Psoas muscle (tissue), 8 donors: ENCODE measurements around the gene FUT1. TPM values are rescaled to one million over a fixed set of nuclear protein-coding genes. Genes with fewer than 3 reads are reported as not detected.
"Not testable (repeated sequence)": the region's sequence is repeated elsewhere in the genome, so short reads cannot be mapped to it uniquely, and the experiment has no call there.

Experiments used
- ATAC-seq, 4 donors: fragments of 200-7000 bp; cut with Tn5 transposase; one replicate each; pipeline ENCODE4 v1.9.1; 2020; ENCODE audit warnings: moderate library complexity in 3 of 4, mild to moderate bottlenecking in 2 of 4
- DNase-seq, 2 donors: peaks; one replicate each; pipeline ENCODE4 v3.0.0-alpha.2; 2020
- H3K27ac ChIP-seq: fragments of 200-600 bp; one replicate; pipeline ENCODE4 v1.8.0; 2022
- H3K27me3 ChIP-seq, 3 donors: fragments of 200-600 bp in 1 of 3; one replicate each; pipeline versions ENCODE4 v1.6.1 to v1.8.0; 2013 to 2022; ENCODE audit warnings: low read length in 2 of 3, mild to moderate bottlenecking in 2 of 3, moderate library complexity in 1 of 3; ENCODE audit not compliant: insufficient read depth in 3 of 3
- H3K36me3 ChIP-seq, 2 donors: fragments of 200-600 bp in 1 of 2; one replicate each; pipeline versions ENCODE4 v1.6.1 to v1.8.0; 2013 to 2022; ENCODE audit warnings: low read depth in 1 of 2, mild to moderate bottlenecking in 1 of 2, moderate library complexity in 1 of 2; ENCODE audit not compliant: insufficient read depth in 1 of 2
- H3K4me1 ChIP-seq: fragments of 200-600 bp; one replicate; pipeline ENCODE4 v1.8.0; 2022
- H3K4me3 ChIP-seq: fragments of 200-600 bp; one replicate; pipeline ENCODE4 v1.8.0; 2022; ENCODE audit warnings: mild to moderate bottlenecking
- H3K9me3 ChIP-seq: fragments of 200-600 bp; one replicate; pipeline ENCODE4 v1.8.0; 2022
- CTCF ChIP-seq: fragments of 200-600 bp; IDR thresholded peaks from one replicate; pipeline ENCODE4 v1.8.0; 2022; ENCODE audit warnings: antibody characterized with exemption
- WGBS, 3 donors: extraction: QIAGEN DNeasy Blood & Tissue Kit; methylation state at CpG; one replicate each; pipeline versions ENCODE4 v1.1.6 to v1.1.7; 2013; 5-methylcytosine and 5-hydroxymethylcytosine counted together
- intact Hi-C, 2 donors: fragments of 100-400 bp; cut with DNase I; formaldehyde crosslinking; loops; one replicate each; pipeline versions ENCODE4 v1.11.0 to v1.14.2; 2022
- polyA plus RNA-seq, 3 donors: library from polyadenylated mRNA; stranded (reverse); fragments of 200-250 nt; gene quantifications; one replicate each; pipeline ENCODE4 v1.2.3, GENCODE V29; 2013
- total RNA-seq, 4 donors: library from RNA; stranded (reverse); fragmentation: NEBNext Ultra II Directional in 2 of 4; extraction: Animal tissue kit (Norgen Biotek cat#: 25700) in 2 of 4; gene quantifications; one replicate each; pipeline versions ENCODE4 v1.2.1 to v1.2.4, GENCODE V29; 2021 to 2023
- donor health status: healthy with polysubstance abuse.
- donor health status: DM: no; HTN: no; CAD: no; lungs with moderate emphysema.
- donor health status: Bipolar disorder and iron deficiency.
- donor health status: healthy.
- donor health status: DM: yes; HTN: yes; CAD: no.
- donor health status: DM: no; HTN: no; CAD: no.
- donor health status: DM: no; HTN: no; CAD: no.
- donor health status: DM: yes; HTN: yes; CAD: no.

FUT1 gene
- total and polyA plus RNA-seq, 7 donors: 1.1 to 2.3 (median 1.6) TPM

- ATAC-seq: no peak
- Histone ChIP-seq H3K9me3 (no peaks in the 10 kb centered on the region), H3K4me1 (peaks cover 30% of the 10 kb centered on the region), H3K27ac (peak overlapping the region; percentile 91), H3K27me3 (no peaks in the 10 kb centered on the region), H3K4me3 (peak overlapping the region; percentile 78), H3K36me3 (peaks cover 0 to under 1% of the 10 kb centered on the region in 2 donors)
- peak in 1 of 2 donors; percentile 69 for DNase-seq
- TF ChIP-seq CTCF: no peak
- intact Hi-C loops: loop anchor here (2.0 to 5.0 kb wide), 2 partner anchors 41 to 80 kb away; no protein-coding TSS in a partner anchor
- 13 to 14% (median 13%) methylated on average over 15 of the region's 15 CpGs for WGBS, 3 donors
Observed at GRCh38 chr19:48718711-48719231, 33.7 kb downstream of the FUT1 start.

- WGBS, 3 donors: 71 to 81% (median 77%) methylated on average over 13 of the region's 13 CpGs
- not testable (repeated sequence) for H3K27me3 ChIP-seq, ATAC-seq, H3K9me3 ChIP-seq, DNase-seq, H3K36me3 ChIP-seq
- intact Hi-C loops: loop anchor here (2.0 to 5.0 kb wide), 2 partner anchors 41 to 79 kb away; no protein-coding TSS in a partner anchor
- Histone ChIP-seq H3K4me1 (peaks cover 33% of the 10 kb centered on the region), H3K4me3 (peak overlapping the region; percentile 78), H3K27ac (peak overlapping the region; percentile 91)
Observed at GRCh38 chr19:48718106-48718505, 34.3 kb downstream of the FUT1 start.

GRCh38 chr19:48716562-48717291 is 35.7 kb downstream of the FUT1 start:
- H3K36me3 ChIP-seq: peaks cover 0 to 17% of the 10 kb centered on the region in 2 donors
- H3K27me3 ChIP-seq: no peaks in the 10 kb centered on the region
- H3K9me3 ChIP-seq: no peaks in the 10 kb centered on the region
- peaks cover 35% of the 10 kb centered on the region for H3K4me1 ChIP-seq
- 3 to 9% (median 5%) methylated on average over 11 to 24 of the region's 24 CpGs for WGBS, 3 donors
- H3K27ac ChIP-seq: peak overlapping the region; percentile 91
- intact Hi-C loops: loop anchor here in 1 of 2 donors (5.0 kb wide), 1 partner anchor 39 kb away; no protein-coding TSS in a partner anchor
- H3K4me3 ChIP-seq: peak overlapping the region; percentile 78
- no peak for TF ChIP-seq CTCF
- DNase-seq (peak; percentile 64 to 79), ATAC-seq (peak in 1 of 4 donors; percentile 11)

GRCh38 chr19:48715681-48716171 is 36.7 kb downstream of the FUT1 start:
- Histone ChIP-seq H3K27me3 (no peaks in the 10 kb centered on the region), H3K9me3 (no peaks in the 10 kb centered on the region), H3K27ac (peak overlapping the region; percentile 91), H3K36me3 (peaks cover 0 to 17% of the 10 kb centered on the region in 2 donors), H3K4me1 (peaks cover 35% of the 10 kb centered on the region), H3K4me3 (peak overlapping the region; percentile 78)
- WGBS, 3 donors: 26 to 42% (median 40%) methylated on average over 19 of the region's 19 CpGs
- no peak for TF ChIP-seq CTCF
- peak in 1 of 2 donors; percentile 70 for DNase-seq
- no peak for ATAC-seq
- intact Hi-C loops: loop anchor here in 1 of 2 donors (5.0 kb wide), 1 partner anchor 38 kb away; no protein-coding TSS in a partner anchor
